Panc1 (cell line): ENCODE measurements around the gene RILPL2. TPM values are rescaled to one million over a fixed set of nuclear protein-coding genes. Genes with fewer than 3 reads are reported as not detected.

Experiments used
- ATAC-seq: fragments of 200-7000 bp; cut with Tn5 transposase; 2 replicates; pipeline ENCODE4 v1.9.1; 2020; ENCODE audit warnings: mild to moderate bottlenecking, moderate library complexity
- BruUV-seq: library from RNA; stranded (reverse); fragments of 400-500 nt; replicated peaks from 2 replicates; lab custom pipeline; 2021; lab: Mats Ljungman, UMichigan
- CTCF ChIA-PET: fragments of 300-600 bp; sonication (Branson Sonifier 250); formaldehyde crosslinking; loops from one replicate; lab custom pipeline; 2022; ENCODE audit warnings: antibody characterized with exemption; lab: Charles Lee
- POLR2A ChIA-PET: fragments of 300-600 bp; sonication (Branson Sonifier 250); formaldehyde crosslinking; loops from one replicate; lab custom pipeline; 2022; ENCODE audit warnings: antibody characterized with exemption; lab: Charles Lee
- DNase-seq: peaks from one replicate; pipeline ENCODE4 v3.0.0-alpha.2; 2010; ENCODE audit warnings: low read depth, low spot score
- H3K27ac ChIP-seq: 2 replicates; pipeline ENCODE4 v1.5.1; 2011; ENCODE audit warnings: mild to moderate bottlenecking, low read length, inconsistent platforms
- H3K27me3 ChIP-seq: fragments of 200-500 bp; sonication (Bioruptor generic); 2 replicates; pipeline ENCODE4 v1.6.0; 2014; ENCODE audit warnings: low read length, inconsistent platforms; ENCODE audit not compliant: control insufficient read depth, insufficient read depth
- H3K36me3 ChIP-seq: fragments of 200-500 bp; sonication (Bioruptor generic); 2 replicates; pipeline ENCODE4 v1.5.1; 2014; ENCODE audit warnings: inconsistent platforms, mild to moderate bottlenecking, low read length, moderate library complexity; ENCODE audit not compliant: control insufficient read depth, insufficient read depth
- H3K4me1 ChIP-seq: 2 replicates; pipeline ENCODE4 v1.5.1; 2011; ENCODE audit warnings: inconsistent platforms, mild to moderate bottlenecking, low read length, moderate library complexity; ENCODE audit not compliant: control insufficient read depth, insufficient read depth
- H3K4me3 ChIP-seq, 2 experiments: 2 replicates each; pipeline ENCODE4 v1.5.1; 2011 to 2012; ENCODE audit warnings: low read depth in 2 of 2, low read length in 2 of 2, mild to moderate bottlenecking in 2 of 2, inconsistent platforms in 1 of 2, moderate library complexity in 1 of 2
- H3K9me3 ChIP-seq: fragments of 200-500 bp; sonication (Bioruptor generic); 2 replicates; pipeline ENCODE4 v1.5.1; 2014; ENCODE audit warnings: low read depth, mild to moderate bottlenecking, inconsistent platforms, low read length, moderate library complexity; ENCODE audit not compliant: control insufficient read depth, insufficient read depth
- CTCF ChIP-seq: fragments of 450-650 bp; IDR thresholded peaks from 2 replicates; pipeline ENCODE4 v1.5.1; 2017; ENCODE audit warnings: mild to moderate bottlenecking
- POLR2AphosphoS5 ChIP-seq: IDR thresholded peaks from 2 replicates; pipeline ENCODE4 v1.6.1; 2012; ENCODE audit warnings: mild to moderate bottlenecking, low read depth, low read length, moderate library complexity
- REST ChIP-seq, 2 experiments: IDR thresholded peaks; 2 replicates each; pipeline ENCODE4 v1.6.1; 2011 to 2012; ENCODE audit warnings: low read depth in 2 of 2, control low read depth in 1 of 2, low read length in 1 of 2, mild to moderate bottlenecking in 1 of 2, moderate library complexity in 1 of 2; ENCODE audit not compliant: insufficient read depth in 1 of 2
- SIN3A ChIP-seq: IDR thresholded peaks from 2 replicates; pipeline ENCODE4 v1.6.1; 2012; ENCODE audit warnings: low read depth, mild to moderate bottlenecking, low read length, moderate library complexity, borderline replicate concordance; ENCODE audit not compliant: insufficient read depth
- TCF7L2 ChIP-seq: IDR thresholded peaks from 2 replicates; pipeline ENCODE4 v1.6.1; 2011; ENCODE audit warnings: mild to moderate bottlenecking, low read depth, low read length, inconsistent platforms
- in situ Hi-C: cut with HindIII; loops from 2 replicates; pipeline ENCODE4 v1.10.0; 2016; ENCODE audit warnings: low sequenced_read_pairs, low pct_unique_long_range_greater_than_20kb
- intact Hi-C: fragments of 100-400 bp; cut with micrococcal nuclease; formaldehyde crosslinking; loops from one replicate; pipeline ENCODE4 v1.10.0; 2022; ENCODE audit not compliant: unreplicated experiment
- total RNA-seq: library from RNA; stranded (reverse); gene quantifications from one replicate; pipeline ENCODE4 v1.2.1, GENCODE V29; 2021; ENCODE audit not compliant: unreplicated experiment

RILPL2 gene
- total RNA-seq, 1 experiment from 2014 or later: 5.4 TPM

- in situ Hi-C loops: no loop called here
- ChIA-PET CTCF (no interaction called here), POLR2A (no interaction called here)
- no peak for DNase-seq
- Histone ChIP-seq H3K27ac (no peak overlapping the region), H3K36me3 (peaks cover 8% of the 10 kb centered on the region), H3K9me3 (no peaks in the 10 kb centered on the region), H3K4me3 (no peak overlapping the region), H3K27me3 (no peaks in the 10 kb centered on the region), H3K4me1 (no peaks in the 10 kb centered on the region)
- BruUV-seq: no TSS peak
- no peak for ATAC-seq
- intact Hi-C loops: no loop called here
- TF ChIP-seq TCF7L2: no peak
- no peak for TF ChIP-seq POLR2AphosphoS5
- TF ChIP-seq SIN3A: no peak
- no peak for TF ChIP-seq REST (IDR thresholded peaks at IDR 0.05; ENCODE audit: insufficient read depth in 1 of 2, low read depth in 2 of 2, low read length in 1 of 2)
- TF ChIP-seq CTCF: no peak
Observed at GRCh38 chr12:123396543-123396942, 39.9 kb downstream of the RILPL2 start.

GRCh38 chr12:123395236-123395635 lies 41.2 kb downstream of the RILPL2 start:
- in situ Hi-C loops (no loop called here), intact Hi-C loops (no loop called here)
- no peak overlapping the region for H3K27ac ChIP-seq
- no peak for TF ChIP-seq SIN3A
- no TSS peak for BruUV-seq
- peaks cover 13% of the 10 kb centered on the region for H3K36me3 ChIP-seq
- no peak for DNase-seq
- ChIA-PET POLR2A (no interaction called here), CTCF (no interaction called here)
- H3K27me3 ChIP-seq: no peaks in the 10 kb centered on the region
- H3K4me3 ChIP-seq: no peak overlapping the region
- peaks cover under 1% of the 10 kb centered on the region; the same call in 1 of the 2 replicates for H3K4me1 ChIP-seq
- no peak for ATAC-seq
- H3K9me3 ChIP-seq: no peaks in the 10 kb centered on the region

GRCh38 chr12:123393747-123394146 lies 42.7 kb downstream of the RILPL2 start:
- ChIA-PET POLR2A (no interaction called here), CTCF (no interaction called here)
- H3K4me1 ChIP-seq: peaks cover 5% of the 10 kb centered on the region; the same call in 1 of the 2 replicates
- H3K27ac ChIP-seq: no peak overlapping the region
- H3K36me3 ChIP-seq: peaks cover 13% of the 10 kb centered on the region
- in situ Hi-C loops: no loop called here
- intact Hi-C loops: no loop called here
- no peak for TF ChIP-seq CTCF
- no peak for TF ChIP-seq REST (IDR thresholded peaks at IDR 0.05; ENCODE audit: insufficient read depth in 1 of 2, low read depth in 2 of 2, low read length in 1 of 2)
- no peak for TF ChIP-seq POLR2AphosphoS5
- TF ChIP-seq TCF7L2: no peak
- no peaks in the 10 kb centered on the region for H3K9me3 ChIP-seq
- BruUV-seq: no TSS peak
- no peak overlapping the region for H3K4me3 ChIP-seq
- ATAC-seq (no peak), DNase-seq (no peak)
- no peaks in the 10 kb centered on the region for H3K27me3 ChIP-seq
